ENCODE measurements around the gene SLC47A1.
"Not testable (repeated sequence)": the region's sequence is repeated elsewhere in the genome, so short reads cannot be mapped to it uniquely, and the experiment has no call there.

SLC47A1 gene

GRCh38 chr17:19533718-19534561, at the start of gene SLC47A1:
SLC47A1 (plus strand) TSS chr17:19533854; CDS start chr17:19533940, 86 bp downstream.
- DNase-seq, result peak; percentile 45 to 81 (median 54)

- no peak for DNase-seq
These were observed 47.8 kb upstream of the SLC47A1 start for GRCh38 chr17:19485800-19486340.

DNA sequence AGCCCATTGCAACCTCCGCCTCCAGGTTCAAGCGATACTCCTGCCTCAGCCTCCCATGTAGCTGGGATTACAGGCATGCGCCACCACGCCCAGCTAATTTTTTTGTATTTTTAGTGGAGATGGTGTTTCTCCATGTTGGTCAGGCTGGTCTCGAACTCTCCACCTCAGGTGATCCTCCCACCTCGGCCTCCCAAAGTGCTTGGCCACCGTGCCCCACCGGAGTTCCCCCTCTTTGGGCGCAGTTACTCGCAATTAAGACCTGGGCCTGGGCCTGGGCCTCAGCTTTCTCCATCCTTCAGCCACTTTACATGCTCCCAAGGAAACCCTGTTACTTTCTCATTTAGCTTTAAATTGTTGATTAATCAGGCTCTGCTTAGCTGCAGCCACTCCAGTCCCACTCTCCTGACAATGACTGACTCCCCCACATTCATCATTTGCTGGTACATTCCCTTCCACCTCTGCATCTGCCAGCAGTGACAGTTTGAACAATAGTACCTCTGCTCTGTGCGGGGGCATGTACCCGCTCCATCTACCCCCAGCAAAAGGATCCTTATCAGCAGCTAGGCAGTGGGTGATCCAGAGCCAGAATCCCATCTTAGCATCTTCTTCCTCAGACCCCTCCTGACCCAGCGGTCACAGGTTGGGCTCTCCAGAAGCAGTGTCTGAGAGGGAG, 47.2 kb upstream of the SLC47A1 start:
- no peak for DNase-seq

DNA sequence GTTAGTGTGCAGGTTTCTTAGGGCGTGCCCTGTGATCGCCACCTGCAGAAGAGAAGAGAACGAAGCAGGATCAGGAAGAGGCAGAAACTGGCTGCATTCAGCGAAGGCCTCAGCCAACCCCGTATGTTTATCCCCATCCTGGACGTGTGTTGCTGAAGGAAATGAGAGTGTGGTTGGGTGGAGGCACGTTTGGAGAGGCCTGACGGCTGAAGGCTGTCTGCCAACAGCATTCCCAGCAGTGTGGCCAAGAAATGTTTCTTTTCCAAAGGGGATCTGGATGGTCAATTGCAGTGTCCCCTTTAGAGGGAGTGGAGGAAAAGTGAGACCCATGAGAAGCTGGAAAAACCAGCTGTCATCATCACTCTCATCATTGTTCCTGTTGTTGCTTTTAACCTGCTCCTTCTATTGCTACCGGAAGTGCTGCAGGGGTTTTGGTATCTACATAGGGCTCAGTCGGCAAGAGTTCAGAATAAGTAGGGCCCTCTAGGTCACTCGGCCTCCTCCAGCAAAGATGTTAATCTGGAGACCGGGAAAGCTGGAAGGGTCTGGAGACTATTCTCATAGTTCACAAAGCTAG, 46.5 kb upstream of the SLC47A1 start:
- no peak for DNase-seq

DNA sequence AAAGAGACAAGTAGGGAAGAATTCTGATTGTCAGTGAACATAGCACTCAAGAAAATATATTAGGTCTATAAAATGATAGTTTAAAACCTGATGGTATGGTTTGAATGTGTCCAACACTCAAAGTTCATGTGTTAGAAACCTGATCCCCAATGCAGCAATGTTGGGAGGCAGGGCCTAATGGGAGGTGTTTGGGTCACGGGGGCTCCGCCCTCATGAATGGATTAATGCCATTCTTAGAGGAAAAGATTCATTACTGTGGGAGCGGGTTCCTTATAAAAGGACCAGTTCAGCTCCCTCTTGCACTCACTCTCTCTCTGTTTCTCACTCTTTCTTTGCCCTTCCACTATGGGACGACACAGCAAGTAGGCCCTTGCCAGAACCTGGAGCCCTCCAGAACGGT, 41.5 kb upstream of the SLC47A1 start:
- no peak for DNase-seq

GRCh38 chr17:19494961-19495806, 38.5 kb upstream of the SLC47A1 start:
- no peak for DNase-seq

- peak; percentile 30 to 52 (median 44) for DNase-seq
These were observed 37.7 kb upstream of the SLC47A1 start for GRCh38 chr17:19495828-19496528.

- no peak for DNase-seq
These were observed 36.0 kb upstream of the SLC47A1 start for GRCh38 chr17:19497624-19498023.

DNA sequence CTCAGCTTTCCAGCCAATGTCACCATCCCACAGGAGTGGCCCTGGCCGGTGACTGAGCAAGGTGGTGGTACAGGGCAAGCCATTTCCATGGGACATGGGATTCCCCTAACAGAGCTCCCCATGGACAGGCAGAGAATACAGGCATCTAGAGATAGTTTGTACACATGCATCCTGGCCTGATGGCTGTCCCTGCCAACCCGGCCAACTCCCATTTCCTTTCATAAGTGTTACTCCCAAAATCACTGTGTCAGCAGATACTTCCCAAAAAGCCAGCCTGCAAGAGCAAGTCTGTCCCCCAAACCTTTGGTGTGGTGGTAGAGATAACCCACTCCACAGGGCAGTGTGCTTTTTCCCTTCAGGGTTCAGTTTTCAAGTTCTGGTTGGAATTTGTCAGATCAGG, 32.4 kb upstream of the SLC47A1 start:
- no peak for DNase-seq

DNA sequence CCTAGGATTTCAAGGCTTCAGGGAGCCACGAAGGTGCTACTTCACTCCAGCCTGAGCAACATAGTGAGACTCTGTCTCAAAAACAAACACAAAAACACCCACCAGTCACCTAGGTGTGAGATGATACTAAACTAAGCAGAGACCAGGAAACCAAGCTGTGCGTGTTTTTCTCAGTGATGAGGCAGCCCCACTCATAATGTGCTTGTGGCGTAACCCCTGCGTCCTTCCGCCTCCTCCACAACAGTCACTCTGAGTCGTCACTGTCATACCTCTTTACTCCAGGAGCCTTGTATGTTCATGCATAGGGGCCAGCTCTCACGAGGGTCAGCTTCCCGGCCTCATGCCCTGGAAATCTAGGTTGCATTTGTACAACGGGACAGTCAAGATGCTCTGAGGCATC, 31.1 kb upstream of the SLC47A1 start:
- DNase-seq, result peak; percentile 17 to 35 (median 22)

GRCh38 chr17:19505561-19505960, 28.1 kb upstream of the SLC47A1 start:
- DNase-seq, result not testable (repeated sequence)

DNA sequence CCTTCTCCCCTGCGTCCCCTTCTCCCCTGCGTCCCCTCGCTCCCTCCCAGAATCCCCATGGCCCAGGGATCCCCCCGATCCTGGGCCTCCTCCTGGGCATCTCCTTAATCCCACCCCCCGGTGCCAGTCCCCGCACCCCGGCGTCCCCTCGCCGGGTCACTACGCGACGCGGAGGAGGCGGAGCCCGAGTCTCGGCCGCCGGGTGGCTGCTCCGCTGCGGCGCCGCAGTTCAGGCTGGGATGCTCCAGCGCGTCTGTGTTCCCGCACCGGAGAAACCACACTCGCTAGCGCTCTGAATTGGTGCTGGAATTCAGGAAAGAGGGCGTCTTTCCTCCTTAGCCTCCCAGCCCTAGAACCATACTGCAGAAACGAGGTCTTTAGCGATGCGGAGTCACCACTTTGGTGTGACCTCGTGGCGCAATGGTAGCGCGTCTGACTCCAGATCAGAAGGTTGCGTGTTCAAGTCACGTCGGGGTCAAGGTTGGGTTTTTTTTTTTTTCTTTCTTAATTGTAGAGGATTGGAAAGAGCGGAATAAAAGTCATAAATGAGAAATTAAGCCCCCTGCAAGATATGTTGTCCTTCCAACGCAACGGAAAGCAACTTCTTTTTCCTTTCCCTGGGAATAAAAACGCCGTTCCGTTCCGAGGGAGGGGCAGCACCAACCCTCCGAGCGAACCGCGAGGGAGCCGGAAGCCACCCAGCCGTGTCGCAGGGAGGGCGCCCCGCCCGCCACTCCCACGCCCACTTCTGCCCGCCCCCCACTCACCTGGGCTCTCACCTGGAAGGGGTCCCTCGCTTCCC, 25.7 kb upstream of the SLC47A1 start:
- DNase-seq, result peak; percentile 84 to 90 (median 84)

DNA sequence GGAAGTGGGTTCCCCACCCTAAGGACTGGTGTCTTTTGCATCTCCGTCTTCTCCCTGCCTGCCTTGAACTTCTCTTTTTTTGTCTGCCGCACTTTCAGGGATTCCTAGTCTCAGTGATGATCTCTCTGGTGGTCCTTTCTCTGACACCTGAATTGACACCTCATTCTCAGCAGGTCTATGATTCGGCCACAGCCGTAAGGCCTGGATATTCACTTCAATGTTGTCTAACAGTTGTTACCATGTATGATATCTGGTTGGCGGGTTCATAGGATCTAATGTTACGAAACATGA, 25.1 kb upstream of the SLC47A1 start:
- no peak for DNase-seq

DNA sequence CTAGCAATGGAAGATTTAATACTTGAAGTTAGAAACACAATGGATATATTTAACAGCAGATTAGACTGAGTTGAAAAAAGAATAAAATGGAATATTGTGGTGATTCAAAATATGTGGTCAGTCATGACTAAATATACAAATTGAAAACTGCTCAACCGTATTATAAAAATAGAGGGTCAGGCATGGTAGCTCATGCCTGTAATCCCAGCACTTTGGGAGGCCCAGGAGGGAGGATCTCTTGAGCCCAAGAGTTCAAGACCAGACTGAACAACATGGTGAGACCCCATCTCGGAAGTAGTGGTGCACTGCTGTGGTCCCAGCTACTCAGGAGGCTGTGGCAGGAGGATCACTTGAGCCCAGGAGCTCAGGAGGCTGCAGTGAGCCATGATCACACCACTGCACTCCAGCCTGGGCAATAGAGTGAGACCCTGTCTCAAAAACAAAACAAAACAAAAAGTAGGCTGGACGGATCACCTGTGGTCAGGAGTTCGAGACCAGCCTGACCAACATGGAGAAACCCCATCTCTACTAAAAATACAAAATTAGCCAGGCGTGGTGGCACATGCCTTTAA, 24.3 kb upstream of the SLC47A1 start:
- DNase-seq, result not testable (repeated sequence)

- no peak for DNase-seq
These were observed 22.8 kb upstream of the SLC47A1 start for GRCh38 chr17:19510903-19511302.

GRCh38 chr17:19513897-19514488, 19.7 kb upstream of the SLC47A1 start:
- peak; percentile 81 to 85 (median 81) for DNase-seq

DNA sequence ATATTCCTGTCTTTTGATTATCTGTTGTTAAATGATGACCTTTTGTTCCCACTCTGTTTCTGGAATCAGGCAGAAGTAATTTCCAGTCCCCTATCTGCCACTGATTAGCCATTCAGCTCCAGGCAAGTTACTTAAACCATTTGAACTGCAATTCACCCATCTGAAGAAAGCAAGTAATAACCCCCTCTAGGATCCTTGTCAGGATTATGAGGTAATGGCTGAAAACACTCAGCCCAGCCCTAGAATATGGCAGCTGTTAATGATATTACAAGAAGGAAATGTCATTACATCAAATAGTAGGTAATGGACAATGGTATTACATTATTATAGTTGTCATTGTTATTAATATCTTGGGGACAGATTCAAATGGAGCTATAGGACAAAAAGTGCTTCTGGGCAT, 16.0 kb upstream of the SLC47A1 start:
- no peak for DNase-seq

GRCh38 chr17:19519388-19520291, 14.0 kb upstream of the SLC47A1 start:
- not testable (repeated sequence) for DNase-seq

- no peak for DNase-seq
These were observed 13.0 kb upstream of the SLC47A1 start for GRCh38 chr17:19520641-19521040.
